B cell (primary cell): Measurements from ENCODE around the gene CXXC1. TPM values are rescaled to one million over a fixed set of nuclear protein-coding genes. Genes with fewer than 3 reads are reported as not detected.
"Not testable (repeated sequence)": the region's sequence is repeated elsewhere in the genome, so short reads cannot be mapped to it uniquely, and the experiment has no call there.

Experiments used
- ATAC-seq: fragments of 200-7000 bp; cut with Tn5 transposase; one replicate; pipeline ENCODE4 v1.10.0; 2021; ENCODE audit warnings: low read depth, mild to moderate bottlenecking, moderate number of reproducible peaks, moderate library complexity
- CTCF ChIA-PET: fragments of 350-600 bp; sonication (Branson Sonifier 250); formaldehyde crosslinking; loops from one replicate; lab custom pipeline; 2021; ENCODE audit warnings: antibody characterized with exemption, inconsistent platforms; lab: Charles Lee
- POLR2A ChIA-PET: fragments of 350-600 bp; sonication (Branson Sonifier 250); formaldehyde crosslinking; loops from one replicate; lab custom pipeline; 2021; ENCODE audit warnings: antibody characterized with exemption; lab: Charles Lee
- DNase-seq: peaks from one replicate; pipeline ENCODE4 v3.0.0; 2013
- H2AFZ ChIP-seq: 2 replicates; pipeline ENCODE4 v1.6.1; 2012; ENCODE audit warnings: mild to moderate bottlenecking, low read depth, low read length; ENCODE audit not compliant: insufficient read depth, poor library complexity, severe bottlenecking
- H3K27ac ChIP-seq, 2 donors: 1 replicate in 1 of 2; 2 replicates in 1 of 2; pipeline ENCODE4 v1.5.1; 2012 to 2013; ENCODE audit warnings: low read length in 2 of 2, mild to moderate bottlenecking in 2 of 2, moderate library complexity in 1 of 2
- H3K27me3 ChIP-seq, 4 experiments: fragments of 200-600 bp in 1 of 4; sonication (generic) in 1 of 4; replicated peaks in 1 of 4; 1 replicate in 2 of 4; 2 replicates in 2 of 4; pipeline versions ENCODE4 v1.6.1 to v1.7.0; 2013 to 2016; ENCODE audit warnings: low read length in 3 of 4, mild to moderate bottlenecking in 2 of 4, mixed read lengths in 1 of 4, moderate library complexity in 1 of 4; ENCODE audit not compliant: insufficient read depth in 4 of 4, control insufficient read depth in 3 of 4; ENCODE audit errors: control extremely low read depth in 1 of 4
- H3K36me3 ChIP-seq, 2 experiments: replicated peaks in 1 of 2; 1 replicate in 1 of 2; 2 replicates in 1 of 2; pipeline versions ENCODE4 v1.6.1 to v1.7.1; 2013; ENCODE audit warnings: low read length in 1 of 2; ENCODE audit not compliant: insufficient read depth in 2 of 2, control insufficient read depth in 1 of 2; ENCODE audit errors: control extremely low read depth in 1 of 2, extremely low read depth in 1 of 2
- H3K4me1 ChIP-seq, 2 donors: fragments of 200-600 bp in 1 of 2; sonication (generic) in 1 of 2; 1 replicate in 1 of 2; 2 replicates in 1 of 2; pipeline versions ENCODE4 v1.5.1 to v1.6.1; 2013 to 2017; ENCODE audit warnings: low read length in 2 of 2; ENCODE audit not compliant: control insufficient read depth in 2 of 2, insufficient read depth in 2 of 2
- H3K4me2 ChIP-seq: replicated peaks from 2 replicates; pipeline ENCODE3; 2012; ENCODE audit warnings: mild to moderate bottlenecking, low read depth, low read length; ENCODE audit not compliant: poor library complexity, severe bottlenecking
- H3K4me3 ChIP-seq, 5 experiments: fragments of 200-600 bp in 1 of 5; sonication (generic) in 1 of 5; 1 replicate in 3 of 5; 2 replicates in 2 of 5; pipeline versions ENCODE4 v1.5.1 to v1.7.0; 2011 to 2016; ENCODE audit warnings: low read length in 4 of 5, mild to moderate bottlenecking in 4 of 5, low read depth in 2 of 5, control low read depth in 1 of 5, moderate library complexity in 1 of 5; ENCODE audit not compliant: insufficient read depth in 1 of 5; ENCODE audit errors: control extremely low read depth in 1 of 5, extremely low read depth in 1 of 5
- H3K79me2 ChIP-seq: fragments of 200-600 bp; sonication (generic); one replicate; pipeline ENCODE4 v1.6.0; 2016; ENCODE audit warnings: low read length; ENCODE audit not compliant: control insufficient read depth, insufficient read depth
- H3K9ac ChIP-seq: fragments of 200-600 bp; sonication (generic); 2 replicates; pipeline ENCODE4 v1.6.1; 2017; ENCODE audit warnings: mild to moderate bottlenecking, low read length, moderate library complexity
- H3K9me3 ChIP-seq, 3 donors: one replicate each; pipeline versions ENCODE4 v1.6.1 to v1.7.1; 2013; ENCODE audit warnings: low read length in 2 of 3; ENCODE audit not compliant: control insufficient read depth in 2 of 3, insufficient read depth in 1 of 3; ENCODE audit errors: control extremely low read depth in 1 of 3
- H4K20me1 ChIP-seq: 2 replicates; pipeline ENCODE4 v1.6.0; 2012; ENCODE audit warnings: mild to moderate bottlenecking, low read length; ENCODE audit not compliant: insufficient read depth, control insufficient read depth, poor library complexity, severe bottlenecking
- H3K27ac Mint-ChIP-seq: one replicate; pipeline ENCODE4 v1.8.0; 2021; ENCODE audit warnings: mixed read lengths
- H3K27me3 Mint-ChIP-seq: one replicate; pipeline ENCODE4 v1.8.0; 2021; ENCODE audit warnings: mixed read lengths
- H3K4me1 Mint-ChIP-seq: one replicate; pipeline ENCODE4 v1.8.0; 2021; ENCODE audit warnings: mixed read lengths
- H3K4me3 Mint-ChIP-seq: one replicate; pipeline ENCODE4 v1.8.0; 2021; ENCODE audit warnings: mixed read lengths
- H3K9me3 Mint-ChIP-seq: one replicate; pipeline ENCODE4 v1.8.0; 2022; ENCODE audit warnings: mixed read lengths; ENCODE audit not compliant: insufficient read depth
- EZH2 ChIP-seq: IDR thresholded peaks from 2 replicates; pipeline ENCODE4 v1.6.1; 2012; ENCODE audit warnings: borderline replicate concordance, low read depth, mild to moderate bottlenecking, moderate library complexity, low read length; ENCODE audit not compliant: insufficient read depth, poor library complexity, severe bottlenecking
- whole genome bisulfite sequencing: methylation state at CpG from one replicate; pipeline ENCODE4 v1.1.5; 2013; ENCODE audit warnings: missing lambda C conversion rate; ENCODE audit not compliant: insufficient coverage; 5-methylcytosine and 5-hydroxymethylcytosine counted together
- intact Hi-C: fragments of 100-400 bp; cut with micrococcal nuclease; formaldehyde crosslinking; loops from one replicate; pipeline ENCODE4 v1.10.0; 2022
- polyA plus RNA-seq: library from polyadenylated mRNA; depleted of rRNA; stranded (reverse); fragments of >200 nt; gene quantifications from 2 replicates; pipeline ENCODE4 v1.2.3, GENCODE V29; 2012
- total RNA-seq, 2 donors: library from RNA; stranded (reverse); fragments of 120-200 nt in 1 of 2; gene quantifications; 1 replicate in 1 of 2; 2 replicates in 1 of 2; pipeline versions ENCODE4 v1.2.3 to v1.2.4, GENCODE V29; 2013 to 2022
- TF ChIP-seq, protein P1 (sequence below): fragments of 200-600 bp; IDR thresholded peaks from one replicate; pipeline ENCODE4 v1.8.0; 2022; ENCODE audit warnings: antibody characterized with exemption, mild to moderate bottlenecking

The CXXC1 gene
- total and polyA plus RNA-seq, 2 donors (not counting 1 experiment from before 2014, with no cell fraction given): 157 to 306 TPM

- ATAC-seq: no peak
- peak overlapping the region; percentile 46 for H3K27ac Mint-ChIP-seq
- Histone ChIP-seq H3K4me3 (no peak overlapping the region), H3K9ac (no peak overlapping the region), H3K27ac (peak overlapping the region in 1 of 2 donors; percentile 52), H3K79me2 (no peaks in the 10 kb centered on the region), H4K20me1 (no peaks in the 10 kb centered on the region), H3K9me3 (no peaks in the 10 kb centered on the region), H3K4me1 (peaks cover 69 to 76% of the 10 kb centered on the region in 2 donors), H3K27me3 (no peaks in the 10 kb centered on the region), H3K4me2 (peak overlapping the region; percentile 52), H3K36me3 (no peaks in the 10 kb centered on the region), H2AFZ (no peak overlapping the region)
- no peaks in the 10 kb centered on the region for H3K27me3 Mint-ChIP-seq
- peaks cover 70% of the 10 kb centered on the region for H3K4me1 Mint-ChIP-seq
- intact Hi-C loops: loop anchor here (1.0 kb wide), 2 partner anchors 13 to 23 kb away; no protein-coding TSS in a partner anchor
- POLR2A ChIA-PET: no interaction called here
- 100% methylated on average over 2 of the region's 3 CpGs for WGBS
- H3K9me3 Mint-ChIP-seq: no peaks in the 10 kb centered on the region
- DNase-seq: no peak
- CTCF ChIA-PET: interaction anchor here (2.8 kb wide), 1 partner anchor 46 kb away, joined by 11 read pairs; no protein-coding TSS in a partner anchor
- TF ChIP-seq, protein P1, sequence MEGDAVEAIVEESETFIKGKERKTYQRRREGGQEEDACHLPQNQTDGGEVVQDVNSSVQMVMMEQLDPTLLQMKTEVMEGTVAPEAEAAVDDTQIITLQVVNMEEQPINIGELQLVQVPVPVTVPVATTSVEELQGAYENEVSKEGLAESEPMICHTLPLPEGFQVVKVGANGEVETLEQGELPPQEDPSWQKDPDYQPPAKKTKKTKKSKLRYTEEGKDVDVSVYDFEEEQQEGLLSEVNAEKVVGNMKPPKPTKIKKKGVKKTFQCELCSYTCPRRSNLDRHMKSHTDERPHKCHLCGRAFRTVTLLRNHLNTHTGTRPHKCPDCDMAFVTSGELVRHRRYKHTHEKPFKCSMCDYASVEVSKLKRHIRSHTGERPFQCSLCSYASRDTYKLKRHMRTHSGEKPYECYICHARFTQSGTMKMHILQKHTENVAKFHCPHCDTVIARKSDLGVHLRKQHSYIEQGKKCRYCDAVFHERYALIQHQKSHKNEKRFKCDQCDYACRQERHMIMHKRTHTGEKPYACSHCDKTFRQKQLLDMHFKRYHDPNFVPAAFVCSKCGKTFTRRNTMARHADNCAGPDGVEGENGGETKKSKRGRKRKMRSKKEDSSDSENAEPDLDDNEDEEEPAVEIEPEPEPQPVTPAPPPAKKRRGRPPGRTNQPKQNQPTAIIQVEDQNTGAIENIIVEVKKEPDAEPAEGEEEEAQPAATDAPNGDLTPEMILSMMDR: no peak
- no peak for TF ChIP-seq EZH2
- no peak overlapping the region for H3K4me3 Mint-ChIP-seq
Observed at GRCh38 chr18:50311650-50312049, 24.2 kb upstream of the CXXC1 start.

GRCh38 chr18:50310080-50310479, 22.6 kb upstream of the CXXC1 start:
- H3K9me3 Mint-ChIP-seq: peaks cover 3% of the 10 kb centered on the region
- H3K4me3 Mint-ChIP-seq: no peak overlapping the region
- H3K4me2 ChIP-seq: no peak overlapping the region
- CTCF ChIA-PET: interaction anchor here (1.1 to 1.3 kb wide), 2 partner anchors 8 to 39 kb away, joined by 3 read pairs; no protein-coding TSS in a partner anchor
- POLR2A ChIA-PET: no interaction called here
- H2AFZ ChIP-seq: no peak overlapping the region
- no peaks in the 10 kb centered on the region for H3K79me2 ChIP-seq
- H3K27ac ChIP-seq: no peak overlapping the region
- no peaks in the 10 kb centered on the region for H3K27me3 ChIP-seq
- TF ChIP-seq, protein P1: no peak
- TF ChIP-seq EZH2: no peak
- intact Hi-C loops: no loop called here
- H3K9ac ChIP-seq: no peak overlapping the region
- WGBS: 96% methylated on average over 4 of the region's 10 CpGs
- no peak overlapping the region for H3K4me3 ChIP-seq
- no peaks in the 10 kb centered on the region for H3K36me3 ChIP-seq
- H4K20me1 ChIP-seq: no peaks in the 10 kb centered on the region
- peaks cover 58% of the 10 kb centered on the region for H3K4me1 Mint-ChIP-seq
- H3K4me1 ChIP-seq: peaks cover 54 to 60% of the 10 kb centered on the region in 2 donors
- no peak for ATAC-seq
- H3K27me3 Mint-ChIP-seq: peaks cover 3% of the 10 kb centered on the region
- DNase-seq: no peak
- no peak overlapping the region for H3K27ac Mint-ChIP-seq
- peaks cover 0 to 3% (median 0%) of the 10 kb centered on the region in 3 donors for H3K9me3 ChIP-seq

- 80% methylated on average over 1 of the region's 5 CpGs for WGBS
- intact Hi-C loops, H3K27ac ChIP-seq, H3K27ac Mint-ChIP-seq, H3K9me3 Mint-ChIP-seq, ATAC-seq, POLR2A ChIA-PET, H3K27me3 Mint-ChIP-seq, H3K27me3 ChIP-seq, H3K4me3 ChIP-seq, H3K79me2 ChIP-seq, H4K20me1 ChIP-seq, H3K36me3 ChIP-seq, H3K9ac ChIP-seq, H3K9me3 ChIP-seq, DNase-seq: not testable (repeated sequence)
- H3K4me3 Mint-ChIP-seq: peak overlapping the region; percentile 99
- Histone ChIP-seq H3K4me1 (peaks cover 42 to 50% of the 10 kb centered on the region in 2 donors), H3K4me2 (peak overlapping the region; percentile 83), H2AFZ (peak overlapping the region; percentile 81)
- H3K4me1 Mint-ChIP-seq: peaks cover 46% of the 10 kb centered on the region
- CTCF ChIA-PET: interaction anchor here (1.9 to 3.2 kb wide), 3 partner anchors 11 to 48 kb away, joined by 7 to 15 read pairs (median 10); no protein-coding TSS in a partner anchor
Observed at GRCh38 chr18:50308851-50309250, 21.4 kb upstream of the CXXC1 start.
